EL (cell line): ENCODE results near the gene KRTAP10-4.
"Not testable (repeated sequence)": the region's sequence is repeated elsewhere in the genome, so short reads cannot be mapped to it uniquely, and the experiment has no call there.

ENCODE experiments used
- DNase-seq: peaks from one replicate; pipeline ENCODE4 v3.0.0-alpha.2; 2016

KRTAP10-4 gene

GRCh38 chr21:44601596-44602462 is 28.3 kb downstream of the KRTAP10-4 start:
- no peak for DNase-seq

GRCh38 chr21:44602463-44602850 is 28.9 kb downstream of the KRTAP10-4 start:
- no peak for DNase-seq

GRCh38 chr21:44603109-44603875 is 29.8 kb downstream of the KRTAP10-4 start:
- DNase-seq, result no peak

- no peak for DNase-seq
Measured at GRCh38 chr21:44603911-44604310, 30.4 kb downstream of the KRTAP10-4 start.

- DNase-seq, result no peak
Measured at GRCh38 chr21:44606495-44606894, 33.0 kb downstream of the KRTAP10-4 start.

GRCh38 chr21:44609193-44609592 is 35.7 kb downstream of the KRTAP10-4 start:
- no peak for DNase-seq

- not testable (repeated sequence) for DNase-seq
Measured at GRCh38 chr21:44610157-44610843, 36.8 kb downstream of the KRTAP10-4 start.

GRCh38 chr21:44611551-44611950 is 38.0 kb downstream of the KRTAP10-4 start:
- no peak for DNase-seq

GRCh38 chr21:44612029-44612486 is 38.5 kb downstream of the KRTAP10-4 start, which contains the start of gene KRTAP10-8:
Gene KRTAP10-8, plus strand, starts transcription at chr21:44612079. Its CDS starts 22 bp downstream, at chr21:44612101.
- DNase-seq, result no peak

GRCh38 chr21:44612669-44613229 is 39.2 kb downstream of the KRTAP10-4 start:
- DNase-seq, result no peak

GRCh38 chr21:44613386-44614155 is 40.0 kb downstream of the KRTAP10-4 start:
- DNase-seq, result no peak

- DNase-seq, result no peak
Measured at GRCh38 chr21:44614161-44614631, 40.7 kb downstream of the KRTAP10-4 start.

- DNase-seq, result no peak
Measured at GRCh38 chr21:44614961-44615391, 41.4 kb downstream of the KRTAP10-4 start.

- DNase-seq, result no peak
Measured at GRCh38 chr21:44615466-44615865, 41.9 kb downstream of the KRTAP10-4 start.

GRCh38 chr21:44615911-44616590 is 42.5 kb downstream of the KRTAP10-4 start:
- DNase-seq, result no peak

GRCh38 chr21:44616591-44616926 is 43.0 kb downstream of the KRTAP10-4 start:
- no peak for DNase-seq

- DNase-seq, result no peak
Measured at GRCh38 chr21:44617071-44617501, 43.6 kb downstream of the KRTAP10-4 start.

- peak; percentile 7 for DNase-seq
Measured at GRCh38 chr21:44618504-44618903, 45.0 kb downstream of the KRTAP10-4 start.

GRCh38 chr21:44618909-44619308 is 45.4 kb downstream of the KRTAP10-4 start:
- DNase-seq, result no peak

GRCh38 chr21:44619886-44620285 is 46.4 kb downstream of the KRTAP10-4 start:
- no peak for DNase-seq

- DNase-seq, result no peak
Measured at GRCh38 chr21:44623575-44623974, 50.0 kb downstream of the KRTAP10-4 start.
